Activated CD4-positive, alpha-beta T cell treated with anti-CD3 and anti-CD28 coated beads for 36 hours (primary cell): Measurements from ENCODE around the gene TGM5. TPM values are rescaled to one million over a fixed set of nuclear protein-coding genes. Genes with fewer than 3 reads are reported as not detected.

Source experiments
- ATAC-seq: fragments of 200-7000 bp; cut with Tn5 transposase; one replicate; pipeline ENCODE4 v1.10.0; 2021; ENCODE audit warnings: mild to moderate bottlenecking, moderate library complexity
- CTCF ChIA-PET: fragments of 350-600 bp; sonication (Branson Sonifier 250); formaldehyde crosslinking; loops from one replicate; lab custom pipeline; 2021; ENCODE audit warnings: antibody characterized with exemption; lab: Charles Lee
- POLR2A ChIA-PET: fragments of 350-600 bp; sonication (Branson Sonifier 250); formaldehyde crosslinking; loops from one replicate; lab custom pipeline; 2021; ENCODE audit warnings: antibody characterized with exemption, inconsistent platforms; lab: Charles Lee
- DNase-seq: peaks from one replicate; pipeline ENCODE4 v3.0.0-alpha.2; 2020
- H3K27ac Mint-ChIP-seq: one replicate; pipeline ENCODE4 v1.8.0; 2021; ENCODE audit warnings: mixed read lengths
- H3K27me3 Mint-ChIP-seq: one replicate; pipeline ENCODE4 v1.8.0; 2021; ENCODE audit warnings: mixed read lengths
- H3K36me3 Mint-ChIP-seq: one replicate; pipeline ENCODE4 v1.8.0; 2021; ENCODE audit warnings: low read depth, mixed read lengths
- H3K4me1 Mint-ChIP-seq: one replicate; pipeline ENCODE4 v1.8.0; 2021; ENCODE audit warnings: mixed read lengths
- H3K4me3 Mint-ChIP-seq: one replicate; pipeline ENCODE4 v1.8.0; 2021; ENCODE audit warnings: mild to moderate bottlenecking, moderate library complexity, mixed read lengths
- H3K9me3 Mint-ChIP-seq: one replicate; pipeline ENCODE4 v1.8.0; 2021; ENCODE audit warnings: low read depth, mixed read lengths
- intact Hi-C, 2 experiments: fragments of 100-400 bp; cut with DNase I in 1 of 2; cut with micrococcal nuclease in 1 of 2; formaldehyde crosslinking; loops; one replicate each; pipeline versions ENCODE4 v1.14.2 to v1.15.1; 2022 to 2024; cut with DNase I, micrococcal nuclease
- total RNA-seq, 2 experiments: library from RNA; stranded (reverse); gene quantifications; one replicate each; pipeline ENCODE4 v1.2.3, GENCODE V29; 2021

Gene TGM5
- total RNA-seq, 2 experiments from 2014 or later, result not detected

DNA sequence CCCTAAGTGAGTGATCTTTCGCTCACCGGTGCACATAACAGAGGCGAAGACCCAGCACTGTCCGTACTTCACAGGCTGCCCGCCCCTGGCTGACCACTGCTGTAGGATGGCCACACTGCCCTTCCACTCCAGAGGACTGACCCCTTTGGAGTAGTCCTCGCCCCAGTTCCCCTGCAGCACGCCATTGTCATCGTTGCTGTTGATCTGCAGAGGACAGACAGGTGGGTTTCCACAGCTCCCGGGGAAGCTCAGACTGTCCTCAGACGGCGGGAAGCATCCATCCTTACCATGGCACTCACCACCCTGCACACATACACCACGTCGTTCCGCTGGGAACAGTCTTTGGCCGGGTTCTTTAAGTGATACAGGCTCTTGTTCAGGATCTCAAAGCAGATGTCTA lies 20.5 kb upstream of the TGM5 start:
- Mint-ChIP-seq H3K9me3 (no peaks in the 10 kb centered on the region), H3K4me3 (no peak overlapping the region), H3K36me3 (no peaks in the 10 kb centered on the region), H3K27ac (no peak overlapping the region), H3K4me1 (peaks cover 2% of the 10 kb centered on the region), H3K27me3 (peaks cover 9% of the 10 kb centered on the region)
- no peak for DNase-seq
- no peak for ATAC-seq
- intact Hi-C loops, result no loop called here
- POLR2A ChIA-PET, result interaction anchor here (0.6 kb wide), 1 partner anchor 10 kb away, joined by 6 read pairs; no protein-coding TSS in a partner anchor
- CTCF ChIA-PET, result interaction anchor here (0.6 to 4.9 kb wide), 6 partner anchors 41 to 963 kb away, joined by 3 to 118 read pairs (median 6); no protein-coding TSS in a partner anchor

DNA sequence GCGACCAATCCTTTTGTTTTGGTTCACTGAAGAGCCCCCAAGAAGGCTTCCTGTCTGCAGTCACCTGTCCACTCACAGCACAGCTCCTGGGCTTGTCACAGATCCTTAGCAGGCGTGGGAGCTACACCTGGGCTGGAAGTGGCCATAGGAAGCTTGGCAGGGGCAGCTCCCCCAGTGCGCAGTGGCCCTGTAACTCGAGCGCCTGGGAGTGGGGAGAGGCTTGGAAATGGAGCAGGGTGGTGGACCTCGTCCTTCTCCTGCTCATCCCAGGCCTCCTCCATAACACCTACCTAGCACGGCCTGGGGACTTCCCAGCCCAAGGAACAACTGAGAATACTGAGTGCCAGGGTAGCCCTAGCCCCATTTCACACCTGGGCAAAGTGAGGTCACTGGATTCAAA lies 19.3 kb upstream of the TGM5 start:
- DNase-seq (no peak), ATAC-seq (no peak)
- H3K4me1 Mint-ChIP-seq, result peaks cover 2% of the 10 kb centered on the region
- intact Hi-C loops, result no loop called here
- no peak overlapping the region for H3K27ac Mint-ChIP-seq
- H3K4me3 Mint-ChIP-seq, result no peak overlapping the region
- peaks cover 5% of the 10 kb centered on the region for H3K27me3 Mint-ChIP-seq
- H3K36me3 Mint-ChIP-seq, result no peaks in the 10 kb centered on the region
- CTCF ChIA-PET, result interaction anchor here (0.7 to 4.9 kb wide), 39 partner anchors 10 to 582 kb away, joined by 3 to 118 read pairs (median 5); partner anchors contain the start of genes CCNDBP1, TGM5 and TGM7
- H3K9me3 Mint-ChIP-seq, result no peaks in the 10 kb centered on the region
- POLR2A ChIA-PET, result interaction anchor here (0.6 kb wide), 1 partner anchor 61 kb away, joined by 3 read pairs; no protein-coding TSS in a partner anchor

DNA sequence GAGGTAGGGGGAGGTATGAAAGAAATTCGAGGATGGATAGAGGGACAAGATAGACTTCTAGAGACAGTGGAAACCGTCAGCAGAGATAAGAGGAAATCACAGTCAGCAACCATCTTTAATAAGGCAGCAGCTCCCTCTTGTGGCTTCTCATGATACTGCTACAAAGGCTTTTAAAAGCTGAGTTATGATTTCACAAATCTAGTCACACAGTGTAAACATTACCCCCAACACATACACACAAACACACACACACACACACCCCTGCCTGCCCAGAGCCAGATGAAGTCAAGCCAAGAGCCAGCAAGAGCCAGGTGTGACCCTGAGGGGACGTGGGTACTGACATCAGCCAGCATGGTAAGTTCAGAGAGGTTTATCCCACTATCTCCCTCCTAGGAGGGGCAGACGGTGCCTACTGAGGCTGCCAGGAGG lies 18.9 kb upstream of the TGM5 start:
- Mint-ChIP-seq H3K27me3 (peaks cover 3% of the 10 kb centered on the region), H3K9me3 (no peaks in the 10 kb centered on the region), H3K27ac (no peak overlapping the region), H3K4me1 (peaks cover 2% of the 10 kb centered on the region), H3K36me3 (no peaks in the 10 kb centered on the region), H3K4me3 (no peak overlapping the region)
- DNase-seq (peak; percentile 68), ATAC-seq (peak; percentile 66)
- CTCF ChIA-PET, result interaction anchor here (0.6 to 4.9 kb wide), 45 partner anchors 9 to 582 kb away, joined by 3 to 118 read pairs (median 5); partner anchors contain the start of genes CCNDBP1, TGM5 and TGM7
- intact Hi-C loops, result loop anchor here (1.0 kb wide), 4 partner anchors 60 to 581 kb away; partner anchors contain the start of gene CCNDBP1 (in 1 of the 2)
- POLR2A ChIA-PET, result interaction anchor here (0.6 kb wide), 1 partner anchor 60 kb away, joined by 3 read pairs; no protein-coding TSS in a partner anchor

GRCh38 chr15:43283526-43283925 lies 16.8 kb upstream of the TGM5 start:
- peaks cover 2% of the 10 kb centered on the region for H3K27me3 Mint-ChIP-seq
- ChIA-PET CTCF (interaction anchor here (1.5 to 4.9 kb wide), 3 partner anchors 42 to 58 kb away, joined by 3 to 118 read pairs (median 14); no protein-coding TSS in a partner anchor), POLR2A (no interaction called here)
- no peak for DNase-seq
- ATAC-seq, result no peak
- no peak overlapping the region for H3K4me3 Mint-ChIP-seq
- no peak overlapping the region for H3K27ac Mint-ChIP-seq
- peaks cover 2% of the 10 kb centered on the region for H3K4me1 Mint-ChIP-seq
- intact Hi-C loops, result no loop called here
- no peaks in the 10 kb centered on the region for H3K9me3 Mint-ChIP-seq
- no peaks in the 10 kb centered on the region for H3K36me3 Mint-ChIP-seq

DNA sequence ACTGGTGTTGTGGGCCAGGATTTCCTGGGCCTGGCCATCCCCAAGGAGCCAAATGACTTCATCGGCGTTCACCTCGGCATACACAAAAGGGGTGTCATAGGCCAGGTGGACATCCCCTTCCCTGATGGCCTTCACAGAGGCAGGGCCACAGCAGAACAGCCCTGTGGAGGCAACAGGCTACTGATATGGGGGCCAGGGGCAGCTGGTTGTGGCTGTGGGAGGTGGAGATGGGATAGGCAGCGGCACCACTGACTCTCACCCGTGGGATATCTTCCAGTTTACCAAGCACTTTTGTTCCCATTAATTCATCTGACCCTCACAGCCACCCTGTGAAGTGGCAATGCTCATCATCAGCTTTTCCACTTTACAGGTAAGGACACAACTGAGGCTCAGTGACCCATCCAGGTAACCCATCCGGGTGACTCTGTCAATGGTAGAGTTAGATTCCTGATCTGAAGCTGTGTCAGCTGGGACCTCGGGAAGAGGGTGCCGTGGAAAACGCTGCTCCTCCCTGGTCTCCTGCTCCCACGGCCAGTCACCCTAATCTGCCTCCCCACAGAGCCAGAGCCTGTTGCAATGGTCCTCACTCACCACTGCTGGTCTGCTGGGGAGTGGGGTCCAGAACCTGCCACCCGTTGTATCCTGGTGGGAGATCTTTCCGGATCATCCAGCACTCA lies 15.3 kb upstream of the TGM5 start:
- intact Hi-C loops, result no loop called here
- POLR2A ChIA-PET, result no interaction called here
- Mint-ChIP-seq H3K27ac (no peak overlapping the region), H3K36me3 (no peaks in the 10 kb centered on the region), H3K4me1 (peaks cover 2% of the 10 kb centered on the region), H3K27me3 (peaks cover 2% of the 10 kb centered on the region), H3K9me3 (no peaks in the 10 kb centered on the region), H3K4me3 (no peak overlapping the region)
- ATAC-seq, result no peak
- DNase-seq, result no peak
- CTCF ChIA-PET, result interaction anchor here (0.7 kb wide), 1 partner anchor 57 kb away, joined by 3 read pairs; no protein-coding TSS in a partner anchor

DNA sequence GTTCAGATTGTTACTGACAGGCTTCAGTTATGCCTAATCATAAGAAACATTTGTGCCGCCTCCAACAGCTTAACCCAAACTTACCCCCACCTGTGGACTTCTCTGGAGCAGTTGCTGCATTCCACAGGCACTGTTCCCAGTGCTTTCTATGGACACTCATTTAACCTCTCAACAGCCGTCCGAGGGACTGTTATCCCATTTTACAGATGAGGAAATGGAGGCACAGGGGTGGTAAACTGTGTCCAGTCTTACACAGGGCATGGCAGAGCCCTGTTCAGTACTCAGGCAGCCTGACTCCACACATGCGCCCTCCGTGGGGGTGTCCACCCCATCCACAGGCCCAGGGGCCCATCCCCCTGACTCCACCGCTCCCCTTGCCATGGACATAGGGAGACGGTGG lies 14.3 kb upstream of the TGM5 start:
- ATAC-seq (no peak), DNase-seq (no peak)
- POLR2A ChIA-PET, result no interaction called here
- Mint-ChIP-seq H3K4me3 (no peak overlapping the region), H3K9me3 (no peaks in the 10 kb centered on the region), H3K36me3 (no peaks in the 10 kb centered on the region), H3K27me3 (peaks cover 2% of the 10 kb centered on the region), H3K27ac (no peak overlapping the region), H3K4me1 (peaks cover 2% of the 10 kb centered on the region)
- intact Hi-C loops, result no loop called here
- CTCF ChIA-PET, result interaction anchor here (0.5 to 1.3 kb wide), 2 partner anchors 13 to 170 kb away, joined by 3 read pairs; no protein-coding TSS in a partner anchor

DNA sequence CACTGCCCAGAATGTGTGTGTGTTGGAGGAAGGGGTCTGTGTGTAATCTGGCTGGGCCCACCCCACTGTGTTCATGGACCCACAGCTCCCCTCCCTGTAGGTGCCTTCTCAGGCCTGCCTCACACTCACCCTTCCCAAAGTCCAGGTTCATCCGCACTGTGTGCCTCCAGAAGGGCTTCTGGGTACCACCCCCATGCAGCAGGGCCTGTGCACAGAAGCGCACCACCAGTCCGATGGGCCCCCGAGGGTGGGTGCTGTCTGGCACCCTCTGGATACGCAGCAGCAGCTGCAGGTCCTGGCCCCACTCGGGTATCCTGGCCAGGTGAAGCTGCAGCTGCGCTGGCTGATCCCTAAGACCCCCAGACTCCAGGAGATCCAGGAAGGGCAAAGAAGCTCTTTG lies 12.8 kb upstream of the TGM5 start:
- H3K27me3 Mint-ChIP-seq, result peaks cover 7% of the 10 kb centered on the region
- H3K36me3 Mint-ChIP-seq, result no peaks in the 10 kb centered on the region
- H3K4me3 Mint-ChIP-seq, result no peak overlapping the region
- H3K9me3 Mint-ChIP-seq, result no peaks in the 10 kb centered on the region
- H3K4me1 Mint-ChIP-seq, result no peaks in the 10 kb centered on the region
- intact Hi-C loops, result no loop called here
- DNase-seq (no peak), ATAC-seq (no peak)
- no peak overlapping the region for H3K27ac Mint-ChIP-seq
- POLR2A ChIA-PET, result no interaction called here
- CTCF ChIA-PET, result interaction anchor here (0.5 to 1.3 kb wide), 2 partner anchors 11 to 17 kb away, joined by 3 read pairs; no protein-coding TSS in a partner anchor

DNA sequence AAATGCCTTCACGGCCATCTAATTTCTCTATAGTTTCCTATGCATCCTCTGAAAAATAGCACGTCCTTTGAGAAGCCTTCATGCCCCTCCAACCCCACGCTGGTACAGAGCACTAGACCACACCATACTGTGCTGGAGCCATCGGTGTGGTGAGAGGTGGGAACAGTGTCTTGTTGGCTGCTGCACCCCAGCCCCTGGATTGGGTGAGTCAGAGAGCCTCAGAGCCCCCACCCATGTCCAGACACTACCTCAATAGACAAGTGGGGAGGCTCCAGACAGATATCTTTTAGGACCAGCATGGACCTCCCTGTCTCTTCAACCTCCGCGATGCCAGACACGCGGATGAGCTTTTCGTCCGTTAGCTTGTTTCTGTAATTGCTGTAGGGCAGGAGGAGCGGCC lies 12.1 kb upstream of the TGM5 start:
- ChIA-PET CTCF (no interaction called here), POLR2A (no interaction called here)
- intact Hi-C loops, result no loop called here
- ATAC-seq (no peak), DNase-seq (no peak)
- Mint-ChIP-seq H3K27me3 (peaks cover 5% of the 10 kb centered on the region), H3K9me3 (no peaks in the 10 kb centered on the region), H3K4me3 (no peak overlapping the region), H3K27ac (no peak overlapping the region), H3K4me1 (no peaks in the 10 kb centered on the region), H3K36me3 (no peaks in the 10 kb centered on the region)

- intact Hi-C loops, result no loop called here
- ChIA-PET CTCF (interaction anchor here (0.6 kb wide), 1 partner anchor 1240 kb away, joined by 3 read pairs; no protein-coding TSS in a partner anchor), POLR2A (no interaction called here)
- no peaks in the 10 kb centered on the region for H3K4me1 Mint-ChIP-seq
- H3K36me3 Mint-ChIP-seq, result no peaks in the 10 kb centered on the region
- H3K27ac Mint-ChIP-seq, result no peak overlapping the region
- H3K27me3 Mint-ChIP-seq, result peaks cover 5% of the 10 kb centered on the region
- H3K4me3 Mint-ChIP-seq, result no peak overlapping the region
- ATAC-seq (no peak), DNase-seq (no peak)
- H3K9me3 Mint-ChIP-seq, result no peaks in the 10 kb centered on the region
These were observed 11.2 kb upstream of the TGM5 start for GRCh38 chr15:43277901-43278300.

DNA sequence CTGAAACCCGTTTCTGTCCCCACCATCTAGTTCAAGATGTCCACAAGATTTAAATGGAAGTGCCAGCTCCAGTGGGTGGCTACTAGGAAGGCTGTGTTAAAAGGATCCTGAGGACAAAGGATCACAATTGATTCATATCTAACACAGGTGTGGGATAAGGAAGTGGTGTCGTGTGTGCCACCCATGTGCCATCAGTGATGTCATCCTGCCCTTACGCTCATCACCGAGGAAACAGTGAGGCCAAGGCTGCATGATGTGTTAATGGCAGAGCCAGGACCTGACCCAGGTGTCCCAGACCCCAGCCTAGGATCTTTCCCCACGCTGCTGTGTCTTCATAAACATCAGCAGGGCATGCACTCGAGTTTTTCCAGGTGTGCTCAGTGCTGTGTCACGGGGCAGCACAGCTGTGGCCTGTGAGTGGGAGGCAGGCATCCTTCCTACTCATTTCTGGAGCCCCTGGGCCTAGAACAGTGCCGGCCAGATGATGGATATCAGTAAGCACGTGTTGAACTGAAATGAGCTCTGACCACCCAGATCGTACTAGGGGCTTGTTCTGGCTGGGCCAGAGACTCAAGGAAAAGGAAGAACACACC lies 10.6 kb upstream of the TGM5 start:
- Mint-ChIP-seq H3K9me3 (no peaks in the 10 kb centered on the region), H3K4me3 (no peak overlapping the region), H3K36me3 (no peaks in the 10 kb centered on the region), H3K4me1 (no peaks in the 10 kb centered on the region), H3K27me3 (peaks cover 5% of the 10 kb centered on the region), H3K27ac (no peak overlapping the region)
- DNase-seq, result no peak
- ChIA-PET CTCF (interaction anchor here (2.3 kb wide), 1 partner anchor 8 kb away, joined by 20 read pairs; no protein-coding TSS in a partner anchor), POLR2A (interaction anchor here (0.6 kb wide), 1 partner anchor 10 kb away, joined by 6 read pairs; no protein-coding TSS in a partner anchor)
- no peak for ATAC-seq
- intact Hi-C loops, result no loop called here

DNA sequence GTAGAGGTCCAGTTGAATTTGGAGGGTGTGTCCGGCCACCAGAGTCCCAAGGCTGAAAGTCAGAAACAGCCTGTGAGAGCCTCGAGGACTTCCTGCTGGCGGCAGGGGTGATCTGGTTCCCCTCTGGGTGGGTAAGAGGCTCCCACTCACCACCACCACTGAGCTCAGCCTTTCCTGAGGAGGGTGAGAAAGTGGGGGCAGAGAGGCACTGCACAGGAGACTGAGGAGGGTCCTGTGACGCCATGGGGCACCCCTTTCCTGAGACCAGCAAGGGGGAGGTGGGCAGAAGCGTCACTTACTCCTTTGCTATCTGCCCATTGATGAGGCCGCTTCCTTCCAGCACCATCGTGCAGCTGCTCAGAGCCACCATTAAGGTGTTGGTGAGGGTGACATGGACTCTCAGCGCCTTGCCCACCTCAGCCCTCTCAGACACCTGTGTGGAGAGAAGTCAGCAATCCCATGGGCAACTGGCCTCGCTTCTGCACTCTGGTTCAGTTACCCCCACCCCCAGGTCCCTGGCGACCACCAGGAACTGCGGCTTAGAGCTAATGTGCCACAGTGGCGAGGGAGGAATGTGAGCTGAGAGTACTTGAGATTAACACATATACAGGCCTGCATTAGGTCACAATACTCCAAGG lies 10.0 kb upstream of the TGM5 start:
- peaks cover 5% of the 10 kb centered on the region for H3K27me3 Mint-ChIP-seq
- no peaks in the 10 kb centered on the region for H3K36me3 Mint-ChIP-seq
- no peaks in the 10 kb centered on the region for H3K4me1 Mint-ChIP-seq
- POLR2A ChIA-PET, result interaction anchor here (0.6 kb wide), 1 partner anchor 10 kb away, joined by 6 read pairs; no protein-coding TSS in a partner anchor
- CTCF ChIA-PET, result interaction anchor here (2.3 kb wide), 1 partner anchor 9 kb away, joined by 20 read pairs; no protein-coding TSS in a partner anchor
- no peak overlapping the region for H3K27ac Mint-ChIP-seq
- DNase-seq (no peak), ATAC-seq (no peak)
- H3K9me3 Mint-ChIP-seq, result no peaks in the 10 kb centered on the region
- intact Hi-C loops, result no loop called here
- no peak overlapping the region for H3K4me3 Mint-ChIP-seq
